NCI-H69 (cell line): ENCODE results near the gene NAT10.

Source experiments
- DNase-seq: peaks from one replicate; lab custom pipeline; 2025; lab: John Stamatoyannopoulos, UW

The NAT10 gene

DNA sequence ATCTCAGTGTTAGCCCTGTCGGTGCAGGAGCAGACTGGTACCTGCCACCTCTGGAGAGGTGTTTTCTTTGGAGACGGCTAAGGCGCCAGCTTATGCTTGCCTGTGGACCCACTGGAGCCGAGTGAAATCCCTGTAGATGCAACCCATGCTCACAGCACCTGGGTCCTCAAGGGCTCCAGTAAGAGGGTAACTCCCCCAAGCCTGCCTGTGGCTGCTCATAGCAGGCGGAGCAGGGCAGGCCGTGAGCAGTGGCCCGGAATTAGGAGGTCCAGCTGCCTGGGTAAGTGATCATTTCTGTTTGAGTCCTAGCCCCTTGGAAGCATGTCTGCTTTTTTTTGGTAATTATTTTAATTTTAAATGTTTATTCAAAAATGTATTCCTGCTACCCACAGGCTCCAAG is 43.8 kb downstream of the NAT10 start:
- no peak for DNase-seq

DNA sequence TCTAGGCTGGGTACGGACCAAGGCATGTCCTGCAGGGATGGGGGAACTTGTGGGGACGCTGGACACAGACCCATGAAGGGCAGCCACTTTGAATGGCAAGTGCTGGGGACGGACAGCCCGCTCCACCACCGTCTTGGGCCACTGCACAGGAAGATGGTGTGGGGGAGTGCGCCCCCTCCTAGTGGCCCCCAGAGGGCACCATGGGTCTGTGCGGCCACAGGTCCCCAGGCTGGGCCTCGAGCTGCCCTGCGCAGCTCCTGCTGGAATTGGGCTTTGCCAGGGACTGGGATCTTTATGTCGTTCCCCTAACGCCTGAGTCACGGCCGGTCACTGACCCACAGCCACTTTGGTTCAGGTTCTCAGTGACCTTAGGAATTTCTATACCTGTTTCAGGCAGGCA is 44.4 kb downstream of the NAT10 start:
- no peak for DNase-seq

DNA sequence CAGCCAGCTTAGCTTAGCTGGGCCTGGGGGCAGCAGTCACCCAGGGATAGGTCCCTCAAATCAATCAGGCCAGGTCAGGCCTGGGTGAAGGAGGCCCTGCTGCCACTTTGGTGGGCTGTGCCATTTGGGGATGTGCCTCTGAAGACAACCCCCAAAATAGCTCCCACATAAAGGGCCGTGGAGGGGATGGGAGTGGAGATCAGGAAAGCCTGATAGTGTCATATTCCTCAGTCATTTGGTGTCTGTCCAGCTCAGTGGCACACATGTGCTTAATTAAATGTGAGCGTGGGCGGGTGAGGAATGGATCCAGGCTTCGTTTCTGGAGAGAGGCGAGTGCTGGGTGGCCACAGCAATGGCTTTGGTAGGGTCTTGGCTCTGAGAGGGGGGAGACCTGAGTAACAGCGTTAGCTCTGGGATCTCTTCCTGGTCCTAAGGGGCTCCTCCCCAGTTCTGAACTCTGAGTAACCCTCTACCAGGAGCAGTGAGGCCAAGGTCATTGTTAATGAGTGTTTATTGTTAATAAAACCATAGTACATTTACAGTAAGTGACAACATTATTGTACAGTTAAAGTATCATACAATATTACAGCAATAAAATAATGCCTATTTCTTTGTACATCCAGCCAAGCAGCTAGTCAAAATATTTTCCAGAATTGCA is 45.2 kb downstream of the NAT10 start:
- no peak for DNase-seq

DNA sequence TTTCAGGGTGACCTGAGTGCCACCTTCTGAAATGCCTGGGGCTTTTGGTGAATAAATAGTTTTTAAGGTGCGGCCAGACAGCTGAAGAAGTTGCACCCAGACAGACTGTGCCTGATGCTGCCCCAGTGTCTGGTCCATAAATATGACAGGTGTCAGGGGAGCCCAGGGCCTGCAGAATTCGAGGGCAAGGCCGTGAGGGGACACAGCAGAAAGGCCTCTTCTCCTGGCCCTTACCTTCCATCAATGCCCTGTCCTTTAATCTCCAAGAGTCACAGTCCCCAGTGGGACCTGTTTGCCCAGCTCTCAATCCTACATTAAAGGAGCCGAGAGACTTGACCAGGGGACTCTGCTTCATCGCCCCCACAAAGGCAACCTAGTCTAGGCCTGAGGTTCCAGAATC is 45.7 kb downstream of the NAT10 start:
- no peak for DNase-seq

DNA sequence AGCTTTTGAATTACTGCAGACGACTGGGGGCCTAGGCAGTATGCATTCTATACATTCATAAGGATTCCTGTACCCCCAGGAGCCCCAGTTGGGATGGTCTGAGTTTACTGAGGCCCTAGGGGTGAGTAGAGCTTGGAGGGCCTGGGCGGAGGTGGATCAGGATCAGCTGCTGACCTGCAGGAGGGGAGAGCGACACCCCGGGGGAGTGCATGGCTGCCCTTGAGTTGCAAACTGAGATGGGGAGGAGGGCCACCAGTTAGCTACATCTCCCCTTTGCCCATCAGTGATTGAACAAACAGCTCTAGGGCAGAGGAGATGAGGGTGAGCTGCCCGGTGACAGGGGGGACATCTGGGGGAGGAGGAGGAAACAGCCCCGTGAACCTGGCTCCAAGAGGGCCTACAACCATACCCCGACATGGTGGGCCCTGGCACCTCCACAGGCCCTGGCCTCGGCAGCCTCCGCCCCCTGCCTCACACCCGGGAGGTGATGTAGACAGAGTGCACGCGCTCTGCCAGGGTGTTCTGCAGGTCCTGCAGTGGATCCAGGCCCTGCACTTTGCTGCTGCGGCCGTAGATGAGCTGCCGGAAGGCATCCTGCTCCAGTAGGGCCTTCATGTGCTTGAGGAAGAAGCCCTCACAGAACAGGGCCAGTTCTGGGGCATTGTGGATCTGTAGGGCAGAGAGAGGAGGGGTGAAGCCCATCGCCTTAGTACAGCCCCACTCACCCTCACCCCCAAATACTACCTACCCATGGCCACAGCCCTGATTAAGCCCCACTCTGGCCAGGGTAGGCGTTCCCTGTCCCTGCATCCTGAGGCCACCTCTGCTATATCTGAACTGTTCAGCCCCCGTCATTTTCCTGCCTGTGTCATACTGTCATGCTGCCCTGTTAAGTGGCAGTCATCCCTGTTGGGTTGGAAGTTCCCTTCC is 46.8 kb downstream of the NAT10 start:
- DNase-seq: no peak

DNA sequence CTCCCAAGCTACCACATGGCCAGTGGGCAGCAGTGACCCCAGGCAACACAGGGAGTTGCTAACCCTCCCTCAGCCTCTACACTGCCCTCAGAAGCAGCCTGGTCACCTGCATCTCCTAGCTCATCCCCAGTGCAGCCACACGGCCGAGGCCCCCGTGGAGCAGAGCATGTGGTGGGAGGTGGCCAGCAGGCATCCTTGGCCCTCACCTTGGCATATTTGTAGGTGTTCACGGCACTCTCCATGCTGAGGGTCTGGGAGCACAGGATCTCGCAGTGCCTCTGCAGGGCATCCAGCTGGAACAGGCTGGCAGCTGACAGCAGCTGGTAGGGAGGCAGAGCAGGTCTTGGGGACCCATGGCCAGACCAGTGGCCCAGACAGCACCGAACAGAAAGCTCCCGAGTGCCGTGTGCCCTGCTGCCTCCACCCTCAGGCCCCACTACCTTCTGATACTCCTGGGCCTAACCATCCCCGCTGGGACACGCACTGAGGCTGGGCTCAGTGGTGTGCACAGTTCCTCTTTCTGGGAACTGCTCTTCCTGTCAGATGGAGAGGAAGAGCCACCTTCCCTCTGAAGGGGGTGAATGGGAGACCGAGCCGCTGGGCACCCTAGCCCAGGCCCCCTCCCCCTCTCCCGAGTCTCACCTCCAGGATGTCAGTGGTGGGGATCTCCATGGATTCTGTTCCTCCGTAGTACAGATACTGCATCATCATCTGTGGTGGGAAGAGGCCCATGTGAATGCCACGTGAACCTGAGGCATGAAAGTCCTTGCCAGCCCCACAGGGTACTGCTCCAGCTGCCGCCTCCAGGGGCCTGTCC is 48.8 kb downstream of the NAT10 start:
- DNase-seq: no peak

DNA sequence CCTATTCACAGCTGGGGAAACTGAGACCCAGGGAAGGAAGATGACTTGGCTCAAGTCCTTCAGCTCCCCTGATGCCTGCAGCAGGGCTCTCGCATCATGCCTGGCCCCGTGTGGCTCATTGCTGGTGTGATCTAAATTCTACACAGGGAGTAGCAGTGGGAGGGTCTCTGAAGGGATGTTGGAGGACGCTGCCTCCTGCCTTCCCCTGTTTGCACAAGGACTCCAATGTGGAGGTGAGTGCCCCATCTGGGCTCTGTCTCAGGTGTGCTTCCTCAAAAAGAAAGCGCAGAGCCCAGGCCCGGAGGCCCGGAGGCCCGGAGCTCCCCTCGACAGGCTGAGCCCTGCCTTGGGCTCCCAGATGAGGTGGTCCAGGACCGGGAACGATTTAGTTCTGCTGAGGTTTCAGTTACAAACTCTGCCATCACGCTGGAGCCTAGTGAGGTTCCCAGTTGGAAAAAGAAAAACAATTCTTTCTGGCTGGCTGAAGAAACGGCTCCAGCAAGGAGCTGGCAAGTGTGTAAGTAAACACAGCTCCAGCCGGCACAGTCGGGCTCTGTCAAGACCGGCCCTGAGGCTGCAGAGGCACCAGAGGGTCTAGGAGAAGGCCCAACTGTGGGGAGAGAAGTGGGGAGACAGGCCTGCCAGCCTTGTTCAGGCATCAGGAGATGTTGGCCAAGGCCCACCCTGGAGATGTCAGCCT is 49.8 kb downstream of the NAT10 start:
- DNase-seq: no peak

DNA sequence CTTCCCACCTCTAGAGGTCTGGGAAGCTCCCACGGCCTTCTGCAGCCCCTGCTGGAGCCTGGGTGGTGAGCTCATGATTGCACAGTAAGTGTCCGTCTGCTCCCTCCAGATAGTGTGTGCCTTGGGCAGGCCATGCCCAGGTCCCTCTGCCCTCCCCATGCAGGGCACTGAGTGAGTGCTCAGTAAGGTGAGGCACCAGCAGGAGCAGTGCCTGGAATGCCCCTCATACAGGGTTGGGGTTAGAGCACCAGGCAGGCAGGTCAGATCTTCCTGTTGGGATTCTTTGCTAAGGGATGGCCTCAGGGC is 50.3 kb downstream of the NAT10 start:
- no peak for DNase-seq

DNA sequence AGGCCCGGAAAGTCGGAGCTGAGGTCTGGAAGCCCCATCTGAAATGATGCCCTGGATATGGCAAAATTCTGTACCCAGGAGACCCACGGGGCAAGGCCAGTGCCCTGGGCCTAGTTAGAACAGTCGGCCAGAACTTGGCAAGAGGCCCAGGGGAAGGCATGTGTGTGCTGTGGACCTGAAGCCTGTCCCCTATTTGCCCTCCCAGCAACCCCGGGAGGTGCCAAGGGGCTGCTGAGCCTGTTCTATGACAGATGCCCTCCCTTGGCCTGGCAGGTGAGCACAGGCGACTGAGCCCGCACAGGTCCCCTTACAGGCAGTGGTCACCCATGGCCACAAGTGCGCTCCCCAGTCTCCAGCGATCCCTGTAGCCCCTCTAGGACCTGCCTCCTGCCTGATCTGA is 51.7 kb downstream of the NAT10 start:
- DNase-seq: no peak

DNA sequence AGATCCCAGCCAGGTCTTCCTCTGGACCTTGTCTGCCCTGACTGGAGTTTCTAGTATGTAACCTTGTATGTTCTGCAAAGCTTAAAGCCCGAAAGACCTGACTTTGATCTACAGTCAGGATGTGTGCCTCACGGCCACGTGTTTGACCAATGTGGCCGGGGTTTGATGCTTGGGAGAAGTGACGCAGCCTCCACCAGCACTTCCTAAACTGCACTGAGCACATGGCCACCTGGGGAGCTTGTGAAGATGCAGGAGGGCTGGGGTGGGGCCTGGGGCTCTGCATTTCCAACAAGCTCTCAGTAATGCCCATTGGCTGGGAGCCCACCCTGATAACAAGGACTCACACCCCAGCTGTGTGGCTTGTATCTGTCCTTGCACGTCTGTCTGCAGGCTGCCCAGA is 53.2 kb downstream of the NAT10 start:
- no peak for DNase-seq

DNA sequence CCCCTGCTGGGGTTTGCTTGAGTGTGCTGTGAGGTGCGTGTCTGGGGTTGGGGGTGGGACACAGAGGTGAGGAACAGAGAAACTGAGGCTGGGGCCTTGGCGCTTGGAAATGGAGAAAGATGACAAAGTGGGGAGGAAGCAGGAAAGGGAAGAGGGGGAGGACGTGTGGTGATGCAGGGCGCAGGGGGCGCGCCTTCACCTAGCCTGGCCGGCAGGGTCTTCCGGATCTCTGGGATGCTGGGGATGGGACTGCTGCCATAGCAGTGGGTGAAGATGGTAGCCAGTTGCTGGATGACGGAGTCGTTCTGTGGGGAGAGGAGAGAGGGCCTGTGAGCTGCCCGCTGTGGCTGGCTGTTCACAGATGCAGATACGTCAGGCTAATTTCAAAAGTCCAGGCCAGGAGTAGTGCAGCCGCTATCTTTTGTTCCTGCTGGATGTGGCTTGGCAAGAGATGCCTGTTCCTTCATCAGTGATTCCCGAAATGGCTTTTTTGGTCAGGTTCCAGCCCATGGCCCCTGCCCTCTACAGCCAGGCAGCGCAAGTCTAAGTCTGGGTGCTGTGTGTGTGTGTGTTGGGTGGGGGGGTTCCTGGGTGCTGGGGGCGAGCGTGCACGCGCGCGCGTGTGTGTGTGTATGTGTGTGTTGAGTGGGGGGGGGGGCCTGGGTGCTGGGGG is 54.8 kb downstream of the NAT10 start:
- no peak for DNase-seq

DNA sequence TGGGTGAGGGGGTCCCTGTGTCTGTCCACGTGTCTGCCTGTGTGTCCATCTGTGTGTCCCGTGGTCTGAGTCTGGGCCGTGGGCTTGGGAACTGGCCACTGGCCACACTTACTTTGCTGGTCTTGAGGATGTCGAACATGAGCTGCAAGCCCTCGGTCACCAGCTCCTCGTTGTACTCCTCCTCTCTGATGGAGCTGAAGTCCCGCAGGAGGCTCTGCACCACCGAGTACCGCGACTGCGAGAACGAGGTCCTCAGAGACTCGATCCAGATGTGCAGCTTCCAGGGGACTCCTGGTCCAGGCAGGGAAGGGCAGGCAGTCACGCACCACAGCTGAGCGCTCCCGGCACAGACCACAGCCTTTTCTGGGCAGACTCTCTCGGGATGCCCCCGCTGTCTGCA is 55.4 kb downstream of the NAT10 start:
- no peak for DNase-seq

DNA sequence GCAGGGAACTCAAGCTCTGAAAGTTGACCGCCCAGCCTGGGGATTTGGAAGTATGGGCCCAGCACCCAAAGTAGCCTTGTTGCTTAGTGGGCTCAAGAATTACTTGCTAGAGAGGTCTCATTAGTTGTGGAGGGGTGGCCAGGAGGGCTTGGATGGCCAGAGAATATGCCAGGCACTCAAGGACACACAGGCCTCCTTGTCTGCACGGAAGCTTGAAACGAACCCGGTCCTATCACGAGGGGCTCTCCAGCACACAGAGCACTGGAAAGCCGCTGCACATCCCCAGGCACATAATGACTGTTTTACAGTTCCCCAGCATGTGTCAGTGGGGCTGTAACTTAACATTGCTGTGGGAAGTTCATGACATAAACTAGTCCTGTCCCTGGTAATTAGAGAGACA is 55.9 kb downstream of the NAT10 start:
- no peak for DNase-seq

DNA sequence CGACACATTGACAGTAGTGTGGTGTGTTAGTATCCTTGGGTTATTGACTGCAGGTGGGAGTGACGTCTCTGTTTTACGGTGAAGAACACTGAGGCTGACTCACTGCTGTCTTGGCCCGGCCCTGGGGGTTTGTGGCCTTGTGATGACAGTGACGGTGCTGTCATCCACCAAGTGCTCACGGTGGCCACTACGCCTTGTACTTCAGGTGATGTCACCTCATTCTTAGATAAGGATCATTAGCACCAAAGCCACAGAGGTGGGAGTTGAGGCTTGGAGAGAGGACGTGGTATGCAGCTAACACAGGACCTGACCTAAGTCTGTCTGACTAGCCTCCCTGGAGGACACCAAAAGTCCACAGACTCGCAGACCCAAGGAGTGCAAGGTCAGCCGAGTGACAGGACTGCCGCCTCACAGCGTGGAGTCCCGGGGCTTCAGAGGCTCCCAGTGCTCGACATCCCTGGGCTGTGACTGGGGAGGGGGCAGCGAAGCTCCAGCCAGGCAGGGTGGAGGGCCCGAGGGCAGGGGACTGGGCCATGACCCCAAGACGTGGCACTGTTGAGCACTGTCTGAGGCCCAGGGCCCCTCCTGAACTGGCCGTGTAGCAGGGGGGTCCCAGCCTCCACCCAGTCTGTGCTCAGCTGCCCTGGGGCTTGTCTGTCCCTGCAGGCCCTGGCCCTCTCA is 56.5 kb downstream of the NAT10 start:
- no peak for DNase-seq

DNA sequence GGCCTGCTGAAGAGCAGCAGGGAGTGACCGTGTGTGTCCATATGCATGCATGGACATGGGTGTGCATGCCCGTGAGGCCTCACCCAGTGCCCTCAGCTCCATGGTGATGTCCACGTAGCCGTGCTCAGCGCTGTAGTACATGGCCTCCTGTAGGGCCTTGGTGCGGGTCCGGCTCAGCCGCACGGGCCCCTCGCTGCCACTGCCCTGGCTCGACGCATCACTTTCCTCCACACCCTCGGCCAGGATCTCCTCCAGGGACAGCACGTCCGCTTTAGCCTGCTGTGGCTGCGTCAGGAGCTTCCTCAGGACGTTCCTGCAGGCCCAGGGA is 57.0 kb downstream of the NAT10 start:
- DNase-seq: no peak

DNA sequence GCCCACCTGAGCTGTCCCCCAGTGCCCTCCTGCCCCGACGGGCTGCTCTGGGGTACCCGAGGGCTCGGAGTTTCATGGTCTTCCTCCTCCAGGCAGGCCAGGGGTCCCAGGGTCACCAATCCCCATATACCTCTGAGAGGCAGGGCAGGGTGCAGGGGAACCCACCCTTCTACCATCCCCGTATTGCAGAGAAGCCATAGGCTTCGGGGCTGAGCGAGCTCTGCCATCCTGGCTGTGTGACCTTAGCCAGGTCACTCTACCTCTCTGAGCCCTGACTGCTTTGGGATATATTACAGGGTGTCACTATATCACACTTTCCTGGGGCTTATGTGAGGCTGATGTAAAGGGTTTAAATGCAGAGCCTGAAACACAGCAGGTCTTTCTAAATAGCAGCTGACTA is 57.4 kb downstream of the NAT10 start:
- DNase-seq: no peak

DNA sequence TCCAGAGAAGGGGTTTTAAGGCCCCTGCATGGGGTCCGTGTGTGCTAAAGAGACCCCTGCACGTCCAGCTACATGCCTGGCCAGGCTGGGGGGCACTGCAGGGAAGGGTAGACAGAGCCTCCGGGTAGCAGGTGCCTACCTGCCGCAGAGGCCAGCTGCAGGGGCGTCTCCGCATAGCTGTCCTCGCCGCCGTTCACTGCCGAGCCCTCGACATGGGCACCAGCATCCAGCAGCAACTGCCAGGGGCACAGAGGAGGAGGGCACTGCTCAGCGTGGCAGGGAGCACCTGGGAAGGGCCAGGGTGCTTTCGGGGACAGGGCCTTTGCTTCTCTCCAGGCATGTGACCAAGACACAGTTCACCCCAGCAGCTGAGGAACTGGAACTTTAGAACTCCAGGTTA is 59.7 kb downstream of the NAT10 start:
- no peak for DNase-seq

DNA sequence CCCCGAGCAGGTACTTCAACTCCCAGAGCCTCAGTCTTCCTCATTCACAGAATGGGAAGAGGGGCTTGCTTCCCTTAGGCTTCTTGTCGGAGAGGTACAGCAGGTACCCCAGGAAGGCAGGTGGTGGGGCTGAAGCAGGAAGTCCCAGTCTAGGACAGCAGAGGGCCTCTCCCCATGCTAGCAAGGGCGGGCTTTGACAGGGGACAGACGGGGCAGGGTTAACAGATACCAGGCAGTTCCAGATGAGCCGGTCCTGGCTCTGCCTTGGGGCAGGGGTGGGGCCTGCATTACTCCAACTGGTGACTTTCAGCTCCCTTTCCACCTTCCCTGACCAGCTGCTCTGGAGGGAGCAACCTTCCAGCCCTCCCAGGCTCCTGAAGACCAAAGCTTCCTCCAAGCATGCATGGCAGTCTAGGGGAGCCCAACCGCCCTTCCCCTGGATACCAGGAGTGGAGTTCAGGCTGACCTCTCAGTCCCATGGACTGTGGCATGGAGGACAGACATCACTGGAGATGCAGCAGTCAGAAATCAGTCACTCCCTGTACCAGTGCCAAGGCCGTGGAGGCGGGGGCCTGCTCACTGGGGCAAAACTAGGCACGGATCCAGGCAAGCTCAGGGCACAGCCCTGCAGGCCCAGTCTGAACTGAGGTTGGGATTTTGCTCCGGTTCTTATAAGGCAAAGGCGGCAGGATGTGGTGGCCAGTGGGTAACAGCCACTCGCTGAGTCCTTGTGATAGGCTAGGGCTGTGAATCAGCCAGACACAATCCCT is 60.5 kb downstream of the NAT10 start:
- DNase-seq: no peak

DNA sequence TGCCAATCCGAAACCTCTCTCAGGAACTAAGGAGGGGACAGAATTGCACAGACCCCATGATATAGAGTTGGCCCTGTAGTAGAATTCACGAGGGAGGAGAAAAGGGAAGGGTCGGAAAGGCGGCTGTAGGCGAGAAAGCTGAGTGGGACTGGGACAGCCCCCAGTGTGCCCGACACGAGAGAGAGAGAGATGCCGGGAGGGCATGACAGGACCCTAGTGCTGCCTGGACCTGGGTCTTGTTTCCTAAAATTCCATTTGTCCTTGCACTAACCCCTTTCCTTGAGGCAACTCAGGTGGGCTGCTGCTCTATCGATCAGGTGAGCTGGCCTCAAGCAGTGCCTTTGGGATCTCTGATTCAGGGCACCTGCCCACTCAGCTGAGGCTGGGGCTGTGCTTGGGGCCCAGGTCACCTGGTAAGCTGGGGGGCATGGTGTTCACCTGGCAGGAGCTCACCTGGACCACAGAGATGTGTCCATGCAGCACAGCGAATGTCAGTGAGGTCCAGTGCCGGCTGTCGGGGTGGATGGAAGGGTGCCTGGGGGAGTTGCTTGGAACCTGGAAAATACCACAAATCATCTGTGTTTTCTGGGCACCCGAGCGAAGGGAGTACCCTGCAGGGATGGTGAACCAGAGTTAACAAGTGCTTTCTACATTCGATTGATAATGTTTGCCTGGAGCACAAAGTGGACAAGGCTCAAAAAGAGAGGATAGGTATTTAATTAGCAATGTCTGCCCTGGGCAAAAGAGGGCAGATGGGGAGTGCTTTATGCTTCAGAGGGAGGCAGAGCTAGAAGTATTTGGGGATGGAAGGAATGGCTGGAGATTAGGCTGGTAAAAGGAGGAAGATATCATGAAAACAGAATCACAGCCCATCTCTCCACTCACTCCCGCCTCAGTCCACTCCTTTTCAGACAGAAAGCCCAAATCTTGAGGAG is 61.6 kb downstream of the NAT10 start:
- DNase-seq: no peak
